ENCODE data around the gene DRAXIN.

The DRAXIN gene

DNA sequence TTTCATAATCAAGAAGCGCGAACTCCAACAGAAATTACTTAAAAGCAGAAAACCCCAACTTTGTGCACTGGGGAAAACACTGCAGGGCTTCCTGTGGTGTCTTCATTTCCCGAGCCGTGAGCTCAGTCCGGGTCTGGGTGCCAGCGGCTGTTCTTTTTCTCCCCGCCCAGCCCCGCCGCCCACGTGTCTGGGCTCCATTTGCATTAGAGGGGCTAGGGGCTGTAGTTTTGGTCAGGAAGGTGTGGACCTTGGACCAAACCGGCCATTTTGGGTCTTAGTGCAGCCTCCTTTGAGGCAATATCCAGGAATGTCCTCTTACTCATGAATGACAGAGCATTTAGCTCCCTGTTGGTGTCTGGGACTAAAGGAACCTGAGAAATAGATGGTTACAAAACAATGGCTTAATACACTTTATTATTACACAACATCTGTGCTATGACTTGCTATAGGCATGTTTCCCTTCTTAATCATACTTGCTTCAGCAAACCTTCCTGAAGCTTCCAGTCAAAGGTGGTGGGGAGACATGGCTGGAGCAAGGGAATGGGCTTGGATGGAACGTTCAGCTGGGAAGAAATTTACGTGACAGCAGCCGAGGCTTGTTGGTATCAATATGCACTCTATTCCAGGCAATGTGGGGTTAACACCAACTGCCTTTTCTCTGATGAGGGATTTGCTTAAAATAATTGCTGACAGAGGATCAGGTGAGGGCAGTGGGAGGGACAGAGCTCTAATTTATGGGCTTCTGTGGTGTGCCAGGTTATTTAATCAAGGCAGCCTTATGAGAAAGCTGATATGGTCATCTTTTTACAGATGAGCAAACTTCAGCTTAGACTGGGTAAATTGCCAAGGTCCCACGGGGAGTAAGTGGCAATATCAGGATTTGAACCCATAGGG is 45.5 kb downstream of the DRAXIN start:
- no peaks in the 10 kb centered on the region for H3K9me3 ChIP-seq (ENCODE audit: low read length)
- H3K36me3 ChIP-seq (ENCODE audit: insufficient read depth, low read length): no peaks in the 10 kb centered on the region
- H3K9me2 ChIP-seq (ENCODE audit: low read depth, low read length): no peaks in the 10 kb centered on the region
- H3K4me2 ChIP-seq (ENCODE audit: low read length): peak overlapping the region; percentile 82
- TF ChIP-seq EZH2 (IDR thresholded peaks at IDR 0.05; ENCODE audit: borderline replicate concordance, low read length): no peak
- TF ChIP-seq, protein P1, sequence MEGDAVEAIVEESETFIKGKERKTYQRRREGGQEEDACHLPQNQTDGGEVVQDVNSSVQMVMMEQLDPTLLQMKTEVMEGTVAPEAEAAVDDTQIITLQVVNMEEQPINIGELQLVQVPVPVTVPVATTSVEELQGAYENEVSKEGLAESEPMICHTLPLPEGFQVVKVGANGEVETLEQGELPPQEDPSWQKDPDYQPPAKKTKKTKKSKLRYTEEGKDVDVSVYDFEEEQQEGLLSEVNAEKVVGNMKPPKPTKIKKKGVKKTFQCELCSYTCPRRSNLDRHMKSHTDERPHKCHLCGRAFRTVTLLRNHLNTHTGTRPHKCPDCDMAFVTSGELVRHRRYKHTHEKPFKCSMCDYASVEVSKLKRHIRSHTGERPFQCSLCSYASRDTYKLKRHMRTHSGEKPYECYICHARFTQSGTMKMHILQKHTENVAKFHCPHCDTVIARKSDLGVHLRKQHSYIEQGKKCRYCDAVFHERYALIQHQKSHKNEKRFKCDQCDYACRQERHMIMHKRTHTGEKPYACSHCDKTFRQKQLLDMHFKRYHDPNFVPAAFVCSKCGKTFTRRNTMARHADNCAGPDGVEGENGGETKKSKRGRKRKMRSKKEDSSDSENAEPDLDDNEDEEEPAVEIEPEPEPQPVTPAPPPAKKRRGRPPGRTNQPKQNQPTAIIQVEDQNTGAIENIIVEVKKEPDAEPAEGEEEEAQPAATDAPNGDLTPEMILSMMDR (IDR thresholded peaks at IDR 0.05; ENCODE audit: low read length): no peak
- H3K4me3 ChIP-seq (ENCODE audit: low read depth, low read length, poor library complexity, severe bottlenecking): peak overlapping the region; percentile 81
- no peaks in the 10 kb centered on the region for H3K27me3 ChIP-seq (ENCODE audit: insufficient read depth, low read length)
- peaks cover 25% of the 10 kb centered on the region for H3K4me1 ChIP-seq (ENCODE audit: insufficient read depth, low read length, severe bottlenecking)
- H2AFZ ChIP-seq (ENCODE audit: low read length): peak overlapping the region; percentile 53; the same call in 1 of the 2 replicates
- H3K79me2 ChIP-seq (ENCODE audit: insufficient read depth, low read length): no peaks in the 10 kb centered on the region
- peak overlapping the region; percentile 82 for H3K9ac ChIP-seq (ENCODE audit: low read length)
- H3F3A ChIP-seq (ENCODE audit: insufficient read depth, low read length): no peaks in the 10 kb centered on the region
- no peaks in the 10 kb centered on the region for H4K20me1 ChIP-seq (ENCODE audit: insufficient read depth, low read length)
- H3K27ac ChIP-seq (ENCODE audit: low read depth, low read length, poor library complexity, severe bottlenecking): peak overlapping the region; percentile 40

DNA sequence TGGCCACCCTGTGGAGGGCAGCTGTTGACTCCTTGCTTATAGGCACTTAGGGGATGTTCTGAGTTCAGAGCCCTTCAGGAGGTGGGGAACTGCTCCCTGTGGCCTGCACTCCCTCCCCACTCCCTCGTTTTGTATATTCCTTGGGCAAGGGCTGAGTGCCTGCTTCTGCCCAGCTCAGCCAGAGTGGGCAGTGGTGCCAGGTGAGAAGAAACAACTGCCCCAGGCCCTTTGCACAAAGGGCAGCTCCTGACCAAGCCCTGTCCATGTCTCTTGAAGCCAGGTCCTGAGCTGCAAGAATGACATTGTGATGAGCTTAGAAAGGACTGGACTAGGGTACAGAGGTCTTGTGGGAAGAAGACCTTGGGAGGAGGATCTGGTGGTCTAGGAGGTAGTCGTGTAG is 46.6 kb downstream of the DRAXIN start:
- TF ChIP-seq, protein P1 (IDR thresholded peaks at IDR 0.05; ENCODE audit: low read length): no peak
- TF ChIP-seq EZH2 (IDR thresholded peaks at IDR 0.05; ENCODE audit: borderline replicate concordance, low read length): no peak
- Histone ChIP-seq H3K4me1 (ENCODE audit: insufficient read depth, low read length, severe bottlenecking) (peaks cover 24% of the 10 kb centered on the region), H3K4me2 (ENCODE audit: low read length) (no peak overlapping the region), H3F3A (ENCODE audit: insufficient read depth, low read length) (no peaks in the 10 kb centered on the region), H4K20me1 (ENCODE audit: insufficient read depth, low read length) (no peaks in the 10 kb centered on the region), H3K27me3 (ENCODE audit: insufficient read depth, low read length) (no peaks in the 10 kb centered on the region), H3K9me3 (ENCODE audit: low read length) (no peaks in the 10 kb centered on the region), H3K79me2 (ENCODE audit: insufficient read depth, low read length) (no peaks in the 10 kb centered on the region), H2AFZ (ENCODE audit: low read length) (no peak overlapping the region), H3K9me2 (ENCODE audit: low read depth, low read length) (no peaks in the 10 kb centered on the region), H3K9ac (ENCODE audit: low read length) (no peak overlapping the region), H3K4me3 (ENCODE audit: low read depth, low read length, poor library complexity, severe bottlenecking) (no peak overlapping the region), H3K36me3 (ENCODE audit: insufficient read depth, low read length) (no peaks in the 10 kb centered on the region), H3K27ac (ENCODE audit: low read depth, low read length, poor library complexity, severe bottlenecking) (no peak overlapping the region)

DNA sequence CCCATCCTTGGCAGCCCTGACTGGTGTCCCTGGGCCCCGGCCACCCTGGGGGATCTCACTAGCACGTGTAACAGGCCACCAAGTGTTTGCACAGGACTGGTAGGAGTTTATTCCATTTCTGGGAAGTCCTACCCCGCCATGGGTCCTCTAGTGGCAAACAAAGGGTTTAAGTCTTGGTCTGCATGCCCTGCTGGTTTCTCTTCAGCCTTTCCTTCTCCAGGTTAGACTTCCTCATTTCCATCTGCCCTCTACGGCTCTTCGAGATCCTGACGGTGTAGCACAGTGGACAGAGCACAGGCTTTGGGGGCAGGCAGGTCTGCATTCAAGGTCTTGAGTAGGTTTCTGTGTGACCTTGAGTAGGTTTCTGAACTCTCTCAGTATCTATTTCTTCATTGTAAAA is 47.3 kb downstream of the DRAXIN start:
- H2AFZ ChIP-seq (ENCODE audit: low read length): no peak overlapping the region
- no peaks in the 10 kb centered on the region for H3K9me2 ChIP-seq (ENCODE audit: low read depth, low read length)
- H3K4me1 ChIP-seq (ENCODE audit: insufficient read depth, low read length, severe bottlenecking): peaks cover 24% of the 10 kb centered on the region
- H3K27me3 ChIP-seq (ENCODE audit: insufficient read depth, low read length): no peaks in the 10 kb centered on the region
- no peaks in the 10 kb centered on the region for H4K20me1 ChIP-seq (ENCODE audit: insufficient read depth, low read length)
- H3F3A ChIP-seq (ENCODE audit: insufficient read depth, low read length): no peaks in the 10 kb centered on the region
- H3K9ac ChIP-seq (ENCODE audit: low read length): no peak overlapping the region
- no peak overlapping the region for H3K4me3 ChIP-seq (ENCODE audit: low read depth, low read length, poor library complexity, severe bottlenecking)
- H3K4me2 ChIP-seq (ENCODE audit: low read length): no peak overlapping the region
- H3K9me3 ChIP-seq (ENCODE audit: low read length): no peaks in the 10 kb centered on the region
- TF ChIP-seq, protein P1 (IDR thresholded peaks at IDR 0.05; ENCODE audit: low read length): no peak; the same call in 1 of the 2 replicates
- TF ChIP-seq EZH2 (IDR thresholded peaks at IDR 0.05; ENCODE audit: borderline replicate concordance, low read length): no peak
- no peaks in the 10 kb centered on the region for H3K79me2 ChIP-seq (ENCODE audit: insufficient read depth, low read length)
- no peak overlapping the region for H3K27ac ChIP-seq (ENCODE audit: low read depth, low read length, poor library complexity, severe bottlenecking)
- no peaks in the 10 kb centered on the region for H3K36me3 ChIP-seq (ENCODE audit: insufficient read depth, low read length)
